Measurements from ENCODE around the gene NFAM1.

DNA sequence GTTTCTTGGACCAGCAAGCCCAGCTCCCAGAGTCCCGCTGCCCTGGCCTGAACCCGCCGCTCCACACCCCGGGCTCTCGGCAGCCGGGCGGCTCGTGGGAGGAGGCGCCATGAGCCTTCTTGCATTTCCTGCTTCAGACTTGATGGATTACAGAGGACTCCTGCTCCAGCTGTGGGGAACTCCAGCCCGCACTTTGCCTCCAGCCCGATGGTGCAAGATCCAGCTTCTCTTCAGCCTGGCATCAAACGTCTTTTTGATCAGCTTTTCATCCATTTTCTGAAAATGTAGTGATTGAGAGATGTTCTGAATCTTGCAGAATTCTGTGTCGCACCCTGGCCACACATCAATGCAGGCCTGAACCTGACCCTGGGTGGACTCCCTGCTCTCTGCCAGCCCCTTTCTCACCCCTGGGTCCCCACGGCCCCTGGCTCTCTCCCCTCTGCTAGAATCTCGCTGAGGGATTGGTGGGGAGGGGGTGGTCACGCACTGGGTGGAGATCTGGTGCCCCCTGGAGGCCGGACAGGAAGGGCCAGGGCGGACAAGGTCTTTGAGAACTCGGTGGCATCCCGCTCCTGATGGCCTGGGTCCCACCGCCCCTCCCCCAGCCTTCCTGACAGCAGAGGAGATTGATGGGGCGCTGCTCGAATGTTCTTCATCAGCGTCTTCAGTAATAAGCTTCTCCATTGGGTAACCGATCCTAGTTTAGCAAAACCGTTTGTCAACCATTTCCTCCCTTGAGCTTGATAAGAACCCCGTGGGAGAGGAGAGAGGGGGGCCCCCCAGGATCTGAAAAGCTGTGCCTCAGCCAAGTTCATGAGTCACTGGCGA is 12.1 kb upstream of the NFAM1 start:
- TF ChIP-seq EZH2phosphoT487 (IDR thresholded peaks at IDR 0.05; ENCODE audit: insufficient read depth, low read depth): no peak
- TF ChIP-seq EZH2 (IDR thresholded peaks at IDR 0.05; ENCODE audit: insufficient read depth, poor library complexity, severe bottlenecking): no peak
